Activated naive CD8-positive, alpha-beta T cell (primary cell): Measurements from ENCODE around the gene MDFI.
"Not testable (repeated sequence)": the region's sequence is repeated elsewhere in the genome, so short reads cannot be mapped to it uniquely, and the experiment has no call there.

Source experiments
- H3K27ac Mint-ChIP-seq: one replicate; pipeline ENCODE4 v1.8.0; 2021; ENCODE audit warnings: mixed read lengths
- H3K27me3 Mint-ChIP-seq: one replicate; pipeline ENCODE4 v1.8.0; 2021; ENCODE audit warnings: mixed read lengths
- H3K36me3 Mint-ChIP-seq: one replicate; pipeline ENCODE4 v1.8.0; 2021; ENCODE audit warnings: mixed read lengths
- H3K4me1 Mint-ChIP-seq: one replicate; pipeline ENCODE4 v1.8.0; 2021; ENCODE audit warnings: low read depth, mixed read lengths
- H3K4me3 Mint-ChIP-seq: one replicate; pipeline ENCODE4 v1.8.0; 2021; ENCODE audit warnings: mild to moderate bottlenecking, mixed read lengths
- H3K9me3 Mint-ChIP-seq: one replicate; pipeline ENCODE4 v1.8.0; 2021; ENCODE audit warnings: low read depth, mixed read lengths

MDFI gene

GRCh38 chr6:41618598-41618997 lies 19.7 kb upstream of the MDFI start:
- H3K4me3 Mint-ChIP-seq, result no peak overlapping the region
- H3K27me3 Mint-ChIP-seq, result peaks cover 4% of the 10 kb centered on the region
- H3K9me3 Mint-ChIP-seq, result peaks cover 8% of the 10 kb centered on the region
- H3K4me1 Mint-ChIP-seq, result no peaks in the 10 kb centered on the region
- no peak overlapping the region for H3K27ac Mint-ChIP-seq
- H3K36me3 Mint-ChIP-seq, result peaks cover 4% of the 10 kb centered on the region

- not testable (repeated sequence) for H3K27ac Mint-ChIP-seq, H3K36me3 Mint-ChIP-seq, H3K4me1 Mint-ChIP-seq, H3K9me3 Mint-ChIP-seq, H3K4me3 Mint-ChIP-seq, H3K27me3 Mint-ChIP-seq
Measured at GRCh38 chr6:41619193-41619592, 19.1 kb upstream of the MDFI start.

- Mint-ChIP-seq H3K4me1 (peaks cover 11% of the 10 kb centered on the region), H3K4me3 (no peak overlapping the region), H3K36me3 (peaks cover 4% of the 10 kb centered on the region), H3K27me3 (no peaks in the 10 kb centered on the region), H3K9me3 (peaks cover 12% of the 10 kb centered on the region), H3K27ac (no peak overlapping the region)
Measured at GRCh38 chr6:41621367-41621766, 16.9 kb upstream of the MDFI start.

- Mint-ChIP-seq H3K27me3 (no peaks in the 10 kb centered on the region), H3K4me1 (peaks cover 11% of the 10 kb centered on the region), H3K4me3 (no peak overlapping the region), H3K9me3 (peaks cover 12% of the 10 kb centered on the region), H3K27ac (no peak overlapping the region), H3K36me3 (peaks cover 4% of the 10 kb centered on the region)
Measured at GRCh38 chr6:41621802-41622201, 16.5 kb upstream of the MDFI start.

- Mint-ChIP-seq H3K27ac (no peak overlapping the region), H3K9me3 (peaks cover 12% of the 10 kb centered on the region), H3K36me3 (peaks cover 4% of the 10 kb centered on the region), H3K27me3 (no peaks in the 10 kb centered on the region), H3K4me3 (no peak overlapping the region), H3K4me1 (peaks cover 11% of the 10 kb centered on the region)
Measured at GRCh38 chr6:41622206-41622988, 15.9 kb upstream of the MDFI start.

GRCh38 chr6:41623330-41623729 lies 14.9 kb upstream of the MDFI start:
- H3K27me3 Mint-ChIP-seq, result no peaks in the 10 kb centered on the region
- no peak overlapping the region for H3K4me3 Mint-ChIP-seq
- H3K27ac Mint-ChIP-seq, result no peak overlapping the region
- peaks cover 12% of the 10 kb centered on the region for H3K9me3 Mint-ChIP-seq
- peaks cover 4% of the 10 kb centered on the region for H3K36me3 Mint-ChIP-seq
- H3K4me1 Mint-ChIP-seq, result peaks cover 11% of the 10 kb centered on the region

- peaks cover 12% of the 10 kb centered on the region for H3K9me3 Mint-ChIP-seq
- H3K4me1 Mint-ChIP-seq, result peaks cover 11% of the 10 kb centered on the region
- no peak overlapping the region for H3K4me3 Mint-ChIP-seq
- no peaks in the 10 kb centered on the region for H3K27me3 Mint-ChIP-seq
- peaks cover 4% of the 10 kb centered on the region for H3K36me3 Mint-ChIP-seq
- H3K27ac Mint-ChIP-seq, result no peak overlapping the region
Measured at GRCh38 chr6:41624621-41625380, 13.5 kb upstream of the MDFI start.

- Mint-ChIP-seq H3K4me1 (peaks cover 11% of the 10 kb centered on the region), H3K4me3 (no peak overlapping the region), H3K36me3 (peaks cover 4% of the 10 kb centered on the region), H3K9me3 (peaks cover 12% of the 10 kb centered on the region), H3K27me3 (no peaks in the 10 kb centered on the region), H3K27ac (no peak overlapping the region)
Measured at GRCh38 chr6:41625442-41625841, 12.8 kb upstream of the MDFI start.

GRCh38 chr6:41626022-41626421 lies 12.2 kb upstream of the MDFI start:
- Mint-ChIP-seq H3K9me3 (peaks cover 12% of the 10 kb centered on the region), H3K27ac (no peak overlapping the region), H3K4me1 (peaks cover 11% of the 10 kb centered on the region), H3K27me3 (no peaks in the 10 kb centered on the region), H3K4me3 (no peak overlapping the region), H3K36me3 (peaks cover 4% of the 10 kb centered on the region)

GRCh38 chr6:41626917-41627316 lies 11.4 kb upstream of the MDFI start:
- Mint-ChIP-seq H3K27ac (no peak overlapping the region), H3K9me3 (peaks cover 4% of the 10 kb centered on the region), H3K27me3 (no peaks in the 10 kb centered on the region), H3K36me3 (peaks cover 2% of the 10 kb centered on the region), H3K4me1 (peaks cover 11% of the 10 kb centered on the region), H3K4me3 (no peak overlapping the region)

GRCh38 chr6:41629128-41629527 lies 9.1 kb upstream of the MDFI start:
- Mint-ChIP-seq H3K27me3 (no peaks in the 10 kb centered on the region), H3K36me3 (no peaks in the 10 kb centered on the region), H3K9me3 (peaks cover 4% of the 10 kb centered on the region), H3K27ac (no peak overlapping the region), H3K4me3 (no peak overlapping the region), H3K4me1 (peaks cover 11% of the 10 kb centered on the region)

GRCh38 chr6:41630069-41630468 lies 8.2 kb upstream of the MDFI start:
- Mint-ChIP-seq H3K4me3 (no peak overlapping the region), H3K36me3 (no peaks in the 10 kb centered on the region), H3K27ac (no peak overlapping the region), H3K4me1 (peaks cover 8% of the 10 kb centered on the region), H3K9me3 (peaks cover 2% of the 10 kb centered on the region), H3K27me3 (no peaks in the 10 kb centered on the region)

GRCh38 chr6:41630946-41631345 lies 7.3 kb upstream of the MDFI start:
- no peak overlapping the region for H3K4me3 Mint-ChIP-seq
- peaks cover 1% of the 10 kb centered on the region for H3K27me3 Mint-ChIP-seq
- H3K36me3 Mint-ChIP-seq, result no peaks in the 10 kb centered on the region
- peaks cover under 1% of the 10 kb centered on the region for H3K4me1 Mint-ChIP-seq
- H3K27ac Mint-ChIP-seq, result no peak overlapping the region
- no peaks in the 10 kb centered on the region for H3K9me3 Mint-ChIP-seq

GRCh38 chr6:41633056-41633634 lies 5.1 kb upstream of the MDFI start:
- Mint-ChIP-seq H3K27ac (no peak overlapping the region), H3K4me1 (peaks cover 8% of the 10 kb centered on the region), H3K27me3 (peaks cover 12% of the 10 kb centered on the region), H3K4me3 (no peak overlapping the region), H3K9me3 (no peaks in the 10 kb centered on the region), H3K36me3 (no peaks in the 10 kb centered on the region)

GRCh38 chr6:41634657-41635056 lies 3.6 kb upstream of the MDFI start:
- Mint-ChIP-seq H3K27me3 (peaks cover 13% of the 10 kb centered on the region), H3K4me3 (no peak overlapping the region), H3K9me3 (no peaks in the 10 kb centered on the region), H3K4me1 (peaks cover 15% of the 10 kb centered on the region), H3K27ac (no peak overlapping the region), H3K36me3 (no peaks in the 10 kb centered on the region)
